ENCODE measurements around the gene BTBD9.

Gene BTBD9

DNA sequence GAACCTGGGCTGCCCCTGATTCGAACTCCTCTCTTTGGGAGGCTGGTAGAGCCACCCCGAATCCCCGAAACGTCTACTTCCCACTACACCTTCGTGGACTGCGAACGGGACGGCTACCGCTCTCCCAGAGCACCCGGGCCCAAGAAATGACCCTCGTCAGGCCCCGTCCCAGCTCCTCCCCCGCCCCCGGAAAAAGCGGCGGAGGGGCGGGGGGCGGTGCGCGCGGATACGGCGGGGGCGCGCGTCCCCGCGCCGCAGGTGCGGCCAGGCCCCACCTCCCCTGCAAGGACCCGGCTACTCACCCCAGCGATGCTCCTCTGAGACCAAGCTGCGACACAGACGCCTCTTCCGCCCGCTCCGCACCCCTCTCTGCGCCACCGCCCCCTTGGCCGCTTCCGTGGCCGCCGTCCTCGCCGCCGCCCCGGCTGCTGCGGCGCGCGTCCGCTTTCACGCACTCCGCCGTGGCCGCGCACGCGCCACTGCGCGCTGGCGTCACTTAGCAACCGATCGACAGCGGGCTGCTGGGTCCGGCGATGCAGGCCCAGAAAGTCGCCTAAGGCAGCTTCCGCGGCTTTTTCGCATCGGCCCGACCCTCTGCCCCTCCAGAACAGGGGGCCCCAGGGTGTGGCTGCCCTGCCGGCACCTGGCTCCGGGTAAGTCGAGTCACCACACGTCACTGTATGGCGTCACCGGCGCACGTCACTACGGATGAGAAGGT is at the start of gene BTBD9:
BTBD9 (minus strand) TSS at position 432 of the 718 bp plus-strand sequence.
- peak; percentile 81 for DNase-seq

DNA sequence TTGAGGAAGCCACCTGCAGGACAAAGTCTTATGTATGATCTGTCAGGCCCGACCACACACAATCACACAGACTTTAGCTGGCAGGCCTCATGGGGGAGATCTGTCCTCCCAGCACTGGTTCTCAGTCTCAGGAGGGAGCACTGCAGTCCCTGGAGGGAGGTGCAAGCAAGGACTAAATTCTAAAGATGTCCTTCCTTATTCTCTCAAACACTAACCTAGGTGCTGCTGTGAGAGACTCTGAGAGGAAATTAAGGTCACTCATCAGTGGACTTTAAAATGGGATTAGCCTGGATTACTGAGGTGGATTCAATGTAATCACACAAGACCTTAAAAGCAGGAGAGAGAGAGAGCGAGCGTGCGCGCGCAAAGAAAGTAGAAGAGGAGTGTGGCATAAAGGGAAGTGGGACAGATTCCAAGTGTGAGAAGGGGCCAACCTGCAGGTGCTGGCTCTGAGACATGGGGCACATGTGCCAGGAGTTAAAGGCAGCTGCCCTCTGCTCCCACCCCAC is 48.9 kb upstream of the BTBD9 start:
- no peak for DNase-seq

DNA sequence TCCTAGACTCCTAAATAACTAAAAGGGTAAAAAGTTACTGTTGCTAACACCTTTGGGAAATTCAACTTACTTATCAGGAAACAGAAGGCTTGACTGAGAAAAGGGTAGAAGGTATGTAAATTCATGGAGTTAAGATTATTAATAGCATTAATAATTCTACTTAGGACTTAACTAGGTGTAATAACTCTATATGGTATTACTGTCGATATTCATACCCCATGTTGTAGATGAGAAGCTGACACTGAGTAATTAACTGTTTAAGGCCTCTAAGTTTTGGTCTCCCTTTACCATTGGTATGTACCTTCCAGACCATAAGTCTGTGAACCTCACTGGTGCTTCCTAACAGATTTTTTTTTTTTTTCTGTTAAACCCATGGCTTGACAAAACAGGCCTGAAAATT is 47.8 kb upstream of the BTBD9 start:
- no peak for DNase-seq

DNA sequence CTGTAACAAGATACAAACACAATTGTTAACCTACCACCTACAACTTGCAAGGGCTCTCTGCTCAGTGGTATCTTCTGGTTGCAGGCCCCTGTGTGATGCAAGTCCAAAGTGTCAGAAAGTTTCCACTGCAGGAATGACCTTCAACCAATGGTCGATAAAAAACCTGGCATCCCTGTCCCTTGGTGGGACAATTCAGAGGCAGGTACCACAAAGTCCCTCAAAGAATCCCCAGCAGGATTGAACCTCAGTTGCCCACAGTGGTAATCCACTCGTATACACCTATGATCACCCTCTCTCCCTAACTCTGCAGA is 47.3 kb upstream of the BTBD9 start:
- no peak for DNase-seq

DNA sequence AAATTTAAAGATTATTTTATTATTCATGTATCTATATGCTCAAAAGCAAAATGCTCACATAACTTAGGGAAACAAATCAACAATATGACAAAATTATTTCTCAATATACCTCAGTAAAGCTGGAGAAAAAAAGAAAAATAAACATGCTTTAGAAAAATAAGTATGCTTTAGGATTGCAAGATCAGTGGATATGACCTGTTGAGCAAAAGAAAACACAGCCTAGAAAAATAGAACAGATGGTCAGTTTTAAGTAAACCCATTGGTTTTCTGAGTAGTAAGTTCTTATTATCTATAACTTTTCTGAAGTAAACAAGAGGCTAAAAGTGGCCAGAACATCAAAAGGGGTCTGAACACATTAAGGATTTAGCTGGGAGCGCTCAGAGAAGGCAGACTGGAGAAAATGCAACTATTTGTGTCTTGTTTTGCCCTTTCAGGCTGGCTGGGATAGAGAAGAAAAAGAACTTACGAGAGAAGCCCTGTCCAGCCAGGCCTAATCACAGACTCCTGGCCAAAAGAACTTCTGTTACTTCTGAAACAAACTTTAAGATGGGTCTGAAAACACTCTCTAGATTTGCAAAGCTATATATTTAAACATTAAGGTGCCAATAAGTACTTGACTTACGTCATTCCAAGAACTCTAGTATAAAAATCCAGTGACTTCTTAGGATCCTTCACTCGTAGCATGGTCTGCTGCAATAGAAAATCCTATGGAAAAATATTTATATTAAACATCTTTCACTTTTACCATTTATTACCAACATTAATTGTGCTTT is 46.7 kb upstream of the BTBD9 start:
- no peak for DNase-seq

DNA sequence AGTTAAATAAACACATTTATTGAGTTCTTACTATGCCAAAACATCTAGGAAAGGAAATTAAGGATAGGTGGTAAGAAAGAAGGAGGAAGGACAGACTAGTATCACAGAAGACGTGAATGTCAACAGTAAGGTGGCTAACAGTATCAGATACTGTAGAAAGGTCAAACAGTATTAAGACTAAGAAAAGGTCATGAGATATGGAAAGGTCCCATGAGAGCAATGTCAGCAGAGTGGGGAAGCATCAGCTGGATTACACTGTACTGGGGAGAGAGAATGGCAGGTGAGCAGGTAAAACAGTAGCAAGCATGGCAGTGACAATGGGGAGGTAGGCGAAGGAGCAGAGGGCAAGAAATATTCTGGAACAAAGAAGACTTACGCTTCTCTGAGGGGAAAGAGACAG is 45.2 kb upstream of the BTBD9 start:
- DNase-seq, result no peak

DNA sequence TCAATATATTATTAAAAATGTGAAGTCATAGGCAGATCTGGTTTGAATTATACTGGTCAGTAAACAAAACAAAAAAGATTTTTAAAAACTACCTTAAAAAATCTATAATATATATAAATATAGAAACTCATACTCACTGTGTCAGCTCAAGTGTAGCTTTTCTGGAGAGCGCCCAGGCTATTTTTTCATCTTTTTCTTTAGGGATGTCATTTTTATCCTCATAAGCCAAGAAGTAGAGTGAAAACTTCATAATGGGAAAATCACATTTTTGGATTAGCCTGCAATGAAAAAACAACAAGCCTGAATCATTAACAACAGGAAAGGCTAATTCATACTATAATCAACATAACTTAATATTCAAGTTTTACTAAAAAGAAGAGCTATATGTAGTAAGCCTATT is 44.5 kb upstream of the BTBD9 start:
- no peak for DNase-seq

DNA sequence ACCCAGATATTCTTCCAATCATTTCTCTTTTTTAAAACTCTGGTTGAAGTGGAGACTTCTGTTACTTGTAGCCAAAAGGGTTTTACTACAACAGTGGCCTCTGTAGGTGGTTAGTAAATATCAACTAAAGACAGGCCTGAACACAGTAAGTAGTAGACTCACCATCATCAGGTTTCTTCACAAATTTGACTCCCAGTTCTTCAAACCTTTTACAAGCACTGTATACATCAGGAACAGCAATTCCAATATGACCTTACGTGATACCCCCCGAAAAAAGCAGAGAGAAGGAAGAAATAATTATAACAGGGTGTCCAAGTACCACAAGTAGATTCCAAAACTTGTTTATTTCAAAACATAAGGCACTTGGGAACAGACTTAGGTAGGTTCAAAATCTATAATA is 42.1 kb upstream of the BTBD9 start:
- no peak for DNase-seq

DNA sequence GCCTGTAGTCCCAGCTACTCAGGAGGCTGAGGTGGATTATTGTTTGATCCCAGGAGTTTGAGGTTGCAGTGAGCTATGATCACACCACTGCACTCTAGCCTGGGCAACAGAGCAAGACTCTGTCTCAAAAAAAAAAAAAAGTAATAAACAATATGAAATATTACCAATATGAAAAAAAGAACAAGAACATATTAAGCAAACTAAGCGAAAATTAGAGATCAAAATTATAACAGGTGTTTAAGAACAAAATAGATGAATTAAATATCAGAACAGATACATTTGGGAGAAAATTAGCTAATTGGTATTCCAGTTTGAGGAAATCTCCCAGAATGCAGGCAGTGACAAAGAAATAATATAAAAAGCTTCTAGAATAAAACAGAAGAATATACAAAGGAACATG is 39.9 kb upstream of the BTBD9 start:
- no peak for DNase-seq

DNA sequence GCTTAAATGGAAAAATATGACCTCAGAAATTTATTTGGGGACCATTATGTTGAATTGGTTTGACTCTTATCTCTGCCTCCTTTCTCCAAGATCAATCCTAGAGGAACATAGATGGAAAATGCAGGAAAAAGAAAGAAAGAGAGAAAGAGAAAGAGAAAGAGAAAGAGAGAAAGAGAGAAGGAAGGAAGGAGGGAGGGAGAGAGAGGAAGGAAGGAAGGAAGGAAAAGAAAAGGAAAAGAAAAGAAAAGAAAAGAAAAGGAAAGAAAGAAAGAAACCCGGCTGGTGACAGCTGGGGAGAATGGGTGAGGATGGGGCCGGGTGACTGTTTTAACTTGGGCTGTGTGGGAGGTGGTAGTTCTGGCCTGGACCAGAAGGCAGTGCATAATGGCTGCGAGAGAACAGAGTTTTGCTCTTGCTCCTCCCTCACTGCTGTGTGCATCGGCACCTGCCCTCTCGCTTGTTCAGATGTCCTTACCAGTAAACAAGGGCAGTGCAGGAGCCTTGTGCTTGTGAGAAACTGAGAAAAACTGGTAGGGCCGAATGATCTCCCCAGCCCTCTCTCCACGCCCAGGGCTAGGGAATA is 38.5 kb upstream of the BTBD9 start:
- no peak for DNase-seq

DNA sequence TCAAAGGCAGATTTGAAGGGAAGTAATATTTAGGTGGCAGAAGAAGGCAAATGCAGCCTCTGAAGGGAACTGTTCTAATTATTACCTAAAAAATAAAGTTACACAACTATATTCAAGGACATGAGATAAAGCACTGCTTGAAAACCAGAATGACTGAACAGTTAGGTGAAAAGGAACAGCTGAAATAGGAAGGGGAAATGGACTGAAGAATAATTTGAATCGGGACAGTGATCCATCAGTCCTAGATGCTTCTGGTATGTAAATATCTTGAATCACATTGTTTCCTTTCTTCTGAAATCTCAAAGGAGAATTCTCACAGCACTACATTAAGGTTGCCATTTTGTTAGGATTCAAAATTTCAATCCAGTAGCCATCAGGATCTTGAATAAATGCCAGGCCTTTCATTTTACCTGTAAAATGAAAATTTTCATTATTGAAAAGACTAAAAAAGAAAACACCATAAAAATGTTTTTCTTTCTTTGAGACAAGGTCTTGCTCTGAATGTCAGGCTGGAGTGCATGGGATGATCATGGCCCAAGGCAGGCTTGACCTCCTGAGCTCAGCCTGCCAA is 37.3 kb upstream of the BTBD9 start:
- DNase-seq, result no peak

DNA sequence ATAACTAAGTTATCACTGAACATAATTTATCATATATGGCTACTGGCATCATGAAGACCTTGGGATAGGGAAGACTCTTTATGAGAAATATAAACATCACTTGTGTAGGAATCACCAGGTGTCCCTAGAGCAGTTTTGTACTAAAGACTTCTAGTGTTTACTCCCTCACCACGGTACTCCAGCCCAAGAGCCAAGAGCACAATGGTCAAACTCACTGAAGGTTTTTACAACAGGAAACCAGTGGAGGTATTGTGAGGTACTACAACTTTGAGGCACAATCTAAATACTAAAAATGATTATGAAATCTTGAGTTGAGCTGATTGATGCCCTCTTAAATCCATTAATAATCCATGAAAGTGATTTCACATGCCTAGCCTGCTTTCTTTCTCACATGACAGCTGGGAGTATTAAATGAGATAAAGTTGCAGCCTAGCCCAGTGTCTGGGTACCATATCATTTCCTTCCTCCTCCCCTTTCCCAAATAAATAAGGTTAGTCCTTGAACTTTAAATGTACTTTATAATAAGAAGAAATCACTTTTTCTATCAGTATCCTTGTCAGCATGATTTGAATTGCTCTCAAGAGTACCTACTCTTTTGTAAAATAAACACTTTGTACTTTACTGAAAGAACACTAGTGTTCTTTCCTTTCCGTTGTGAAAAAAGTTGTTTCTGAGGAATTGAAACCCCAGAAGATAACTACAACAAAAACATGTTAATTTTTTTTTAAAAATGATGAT is 36.7 kb upstream of the BTBD9 start:
- DNase-seq, result no peak

DNA sequence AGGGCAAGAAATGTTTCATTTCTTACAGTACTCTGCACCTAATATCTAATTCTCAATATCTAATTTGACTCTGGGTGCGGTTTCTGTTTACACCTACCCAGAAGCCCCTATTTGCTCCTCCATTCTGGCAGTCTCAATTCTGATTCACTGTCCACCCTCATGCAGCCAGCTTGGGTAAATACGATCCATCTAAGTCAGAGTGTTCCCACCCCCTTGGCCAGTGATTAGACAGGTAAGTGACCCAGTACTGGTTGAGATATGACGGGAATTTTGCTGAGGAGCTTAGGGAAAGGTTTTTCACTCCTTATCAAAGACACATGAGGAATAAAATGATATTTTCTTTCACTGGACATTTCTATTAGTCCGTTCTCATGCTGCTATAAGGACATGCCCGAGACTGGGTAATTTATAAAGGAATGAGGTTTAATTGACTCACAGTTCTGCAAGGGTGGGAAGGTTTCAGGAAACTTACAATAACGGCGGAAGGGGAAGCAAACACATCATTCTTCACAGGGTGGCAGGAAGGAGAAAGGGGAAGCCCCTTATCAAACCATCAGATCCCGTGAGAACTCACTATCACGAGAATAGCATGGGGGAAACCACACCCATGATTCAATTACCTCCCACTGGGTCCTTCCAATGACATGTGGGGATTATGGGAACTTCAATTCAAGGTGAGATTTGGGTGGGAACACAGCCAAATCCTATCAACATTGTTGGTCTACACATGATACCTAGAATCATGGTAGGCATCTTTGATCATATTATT is 33.9 kb upstream of the BTBD9 start:
- DNase-seq, result no peak

DNA sequence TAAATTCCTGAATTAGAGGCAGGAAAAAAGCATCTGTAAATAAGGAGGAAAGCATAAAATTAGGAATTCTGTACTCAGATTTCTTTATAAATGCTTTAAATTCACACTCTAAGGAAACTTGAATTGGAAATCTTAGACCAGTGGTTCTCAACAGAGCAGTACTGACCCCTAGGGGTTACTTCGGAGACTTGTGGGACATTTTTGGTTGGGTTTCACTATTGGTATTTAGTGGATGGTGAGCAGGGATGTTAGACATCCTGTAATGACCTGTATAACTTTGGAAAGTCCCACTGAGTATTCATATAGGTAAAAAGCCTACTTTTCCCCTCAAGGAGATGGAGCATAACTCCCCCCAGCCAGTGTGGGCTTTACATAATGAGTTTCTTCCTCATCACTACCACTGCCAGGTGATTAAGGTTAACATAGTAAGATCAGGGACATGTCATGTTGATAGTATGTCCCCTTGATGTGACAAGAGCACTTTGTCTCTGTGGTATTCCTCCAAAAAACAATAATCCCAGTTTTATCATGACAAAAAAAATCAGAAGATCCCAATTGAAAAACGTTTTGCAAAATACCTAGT is 32.2 kb upstream of the BTBD9 start:
- DNase-seq, result peak; percentile 50

DNA sequence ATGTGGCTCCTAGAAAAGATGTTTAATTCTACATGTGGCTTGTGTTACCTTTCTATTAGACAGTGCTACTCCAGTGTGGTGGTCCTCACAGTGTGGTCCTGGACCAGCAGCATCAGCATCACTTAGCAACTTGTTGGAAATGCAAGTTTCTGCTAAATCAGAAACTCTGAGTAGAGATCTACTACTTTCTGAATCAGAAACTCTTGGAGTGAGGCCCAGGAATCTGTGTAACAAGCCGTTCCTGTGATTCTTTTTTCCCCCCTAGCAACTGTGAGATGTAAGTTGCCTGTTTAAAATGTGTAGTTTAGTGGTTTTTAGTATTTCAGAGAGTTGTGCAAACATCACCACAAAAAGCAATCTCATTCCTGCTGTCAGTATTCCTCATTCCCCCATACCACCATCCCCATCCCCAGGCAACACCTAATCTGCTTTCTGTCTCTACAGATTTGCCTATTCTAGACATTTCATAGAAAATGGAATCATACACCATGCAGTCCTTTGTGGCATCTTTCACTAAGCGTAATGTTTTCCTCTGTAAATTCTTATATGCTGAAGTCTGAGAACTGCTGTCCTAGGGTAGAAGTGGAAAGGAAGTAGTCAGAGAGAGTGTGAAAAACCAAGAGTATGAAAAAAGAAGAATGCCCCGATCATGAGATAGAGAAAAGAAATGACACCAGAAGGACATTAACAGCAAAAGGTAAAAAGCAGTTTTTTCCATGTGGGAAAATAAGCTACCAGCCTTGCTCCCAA is 18.9 kb upstream of the BTBD9 start:
- no peak for DNase-seq

DNA sequence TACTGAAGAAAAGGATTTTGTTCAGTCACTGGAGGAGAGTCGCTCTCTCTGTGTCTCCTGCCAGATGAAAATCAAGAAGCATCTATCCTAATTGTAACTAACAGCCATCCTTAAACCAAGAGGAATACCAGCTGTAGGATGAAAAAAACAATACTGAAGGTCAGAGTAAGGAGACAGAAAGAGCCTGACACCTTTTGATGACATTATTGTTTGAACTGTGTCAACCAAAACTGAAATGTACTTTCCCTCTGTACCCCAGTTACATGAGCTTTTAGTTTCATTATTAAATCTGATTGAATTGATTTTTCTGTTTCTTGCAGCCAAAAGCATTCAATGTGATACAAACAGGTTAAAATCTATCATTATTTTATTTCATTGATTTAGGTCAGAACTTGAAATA is 17.2 kb upstream of the BTBD9 start:
- DNase-seq, result no peak

DNA sequence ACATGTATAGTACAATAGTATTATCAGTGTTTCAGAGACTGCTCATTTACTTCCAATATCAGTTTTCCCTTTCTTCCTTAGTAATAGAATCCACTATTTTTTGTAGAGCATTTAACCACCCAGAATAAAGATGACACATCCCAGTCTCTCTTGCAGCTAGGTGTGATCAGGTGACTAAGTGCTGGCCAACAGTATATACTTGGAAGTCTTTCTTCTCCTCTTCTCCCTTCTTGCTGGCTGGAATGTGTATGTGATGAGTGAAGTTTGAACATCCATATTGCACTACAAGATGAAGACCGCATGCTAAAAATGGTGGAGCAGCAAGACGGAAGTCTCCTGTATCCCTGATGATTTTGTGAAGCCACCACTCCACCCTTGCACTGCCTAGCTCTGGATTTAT is 14.5 kb upstream of the BTBD9 start:
- DNase-seq, result no peak

DNA sequence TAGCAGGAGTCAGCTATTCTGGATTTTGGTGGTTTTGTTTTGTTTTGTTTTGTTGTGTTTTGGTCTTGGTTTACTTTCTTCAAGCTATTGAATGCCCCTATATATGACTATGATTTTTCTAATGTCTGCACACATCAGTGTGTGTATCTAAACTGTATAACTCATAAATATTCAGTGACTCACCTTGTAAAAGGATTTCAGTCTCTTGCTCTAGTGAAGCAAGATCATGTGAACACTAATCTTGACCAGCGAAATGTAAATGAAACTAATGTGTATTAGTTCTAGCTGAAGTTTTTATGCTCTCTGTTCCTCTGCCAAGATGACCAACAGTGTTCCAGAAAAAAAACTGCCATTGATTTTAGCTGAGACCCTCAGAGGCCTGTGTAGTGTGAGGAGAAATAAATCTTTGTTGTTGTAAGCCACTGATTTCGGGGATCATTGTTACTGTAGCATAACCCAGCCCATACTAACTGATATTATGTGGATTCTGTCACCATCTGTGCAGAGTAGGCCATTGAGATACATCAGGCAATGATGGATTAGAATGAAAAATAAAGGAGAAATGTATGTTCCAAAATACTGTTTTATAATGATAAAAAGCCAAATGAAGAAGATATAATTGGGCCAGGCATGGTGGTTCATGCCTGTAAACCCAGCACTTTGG is 11.5 kb upstream of the BTBD9 start:
- DNase-seq, result no peak

DNA sequence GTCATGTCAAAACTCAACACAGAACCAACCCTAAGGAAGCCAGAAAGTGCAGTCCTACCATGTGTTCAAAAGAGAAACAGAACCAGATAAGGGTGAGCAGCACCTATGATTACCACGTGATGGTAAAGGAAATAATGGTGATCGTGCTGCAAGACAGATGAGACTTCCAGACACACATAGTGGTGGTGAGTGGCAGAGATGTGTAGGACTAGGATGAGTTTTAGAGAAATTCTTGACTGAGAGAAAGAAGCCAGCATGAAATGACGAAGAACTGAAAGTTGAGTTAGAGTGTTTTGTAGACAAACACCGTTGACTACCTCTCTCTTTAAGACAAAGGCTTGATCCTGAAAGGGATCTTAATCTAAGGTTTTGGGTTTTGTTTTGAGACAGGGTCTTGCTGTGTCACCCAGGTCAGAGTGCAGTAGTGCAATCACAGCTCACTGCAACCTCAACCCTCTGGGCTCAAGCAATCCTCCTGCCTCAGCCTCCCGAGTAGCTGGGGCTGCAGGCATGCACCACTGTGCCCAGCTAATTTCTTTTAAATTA is 10.6 kb upstream of the BTBD9 start:
- no peak for DNase-seq

DNA sequence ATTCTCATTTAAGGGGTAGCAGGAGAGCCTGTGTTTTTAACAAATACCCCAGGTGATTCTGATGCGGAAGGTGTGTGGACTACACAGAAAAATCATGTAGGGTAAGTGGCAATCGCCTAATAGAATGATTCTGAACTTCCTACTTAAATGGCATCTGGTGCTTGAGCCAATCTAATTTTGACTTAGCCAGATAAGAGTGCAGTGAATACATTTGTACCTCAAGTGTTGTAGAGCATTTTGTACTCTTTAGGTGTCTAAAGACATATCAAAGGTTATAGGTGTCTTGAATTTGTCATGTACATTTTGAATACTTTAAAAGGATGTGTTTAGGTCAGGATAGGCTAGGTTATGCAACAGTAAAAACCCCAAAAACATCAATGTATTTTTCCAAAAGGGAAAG is 10.0 kb upstream of the BTBD9 start:
- DNase-seq, result no peak
